IPS-18c (cell line): ENCODE measurements around the gene NPB.

Source experiments
- H3K4me3 ChIP-seq: 2 replicates; pipeline ENCODE4 v1.7.0; 2013; ENCODE audit warnings: low read depth, mild to moderate bottlenecking, low read length, moderate library complexity; ENCODE audit not compliant: insufficient read depth
- H3K9me3 ChIP-seq: one replicate; pipeline ENCODE4 v1.6.1; 2013; ENCODE audit warnings: mild to moderate bottlenecking, low read length, moderate library complexity; ENCODE audit not compliant: control insufficient read depth, insufficient read depth

Gene NPB

GRCh38 chr17:81906476-81907218 is 4.6 kb downstream of the NPB start:
- Histone ChIP-seq H3K4me3 (no peak overlapping the region), H3K9me3 (peaks cover 2% of the 10 kb centered on the region)

- Histone ChIP-seq H3K9me3 (peaks cover 2% of the 10 kb centered on the region), H3K4me3 (no peak overlapping the region)
These were observed 5.4 kb downstream of the NPB start for GRCh38 chr17:81907219-81908145.

GRCh38 chr17:81908793-81909192 is 6.8 kb downstream of the NPB start:
- no peak overlapping the region for H3K4me3 ChIP-seq

GRCh38 chr17:81909231-81909630 is 7.2 kb downstream of the NPB start:
- no peak overlapping the region for H3K4me3 ChIP-seq
- H3K9me3 ChIP-seq, result peaks cover 2% of the 10 kb centered on the region

More at GRCh38 chr17:81908793-81909192, 6.8 kb downstream of the NPB start:
- peaks cover 2% of the 10 kb centered on the region for H3K9me3 ChIP-seq

GRCh38 chr17:81909966-81910839 is 8.2 kb downstream of the NPB start:
- Histone ChIP-seq H3K9me3 (peaks cover 2% of the 10 kb centered on the region), H3K4me3 (peak overlapping the region; percentile 81)

- Histone ChIP-seq H3K4me3 (peak overlapping the region; percentile 81), H3K9me3 (peaks cover 2% of the 10 kb centered on the region)
These were observed 8.8 kb downstream of the NPB start for GRCh38 chr17:81910840-81911276.

- peaks cover 2% of the 10 kb centered on the region for H3K9me3 ChIP-seq
- peak within 1 kb of the TSS; percentile 81 for H3K4me3 ChIP-seq
These were observed 9.4 kb downstream of the NPB start, which contains the start of gene PCYT2 for GRCh38 chr17:81911277-81911961. Gene PCYT2, minus strand, starts transcription at chr17:81911399. Its CDS starts 44 bp downstream, at chr17:81911355.

- Histone ChIP-seq H3K4me3 (peak overlapping the region; percentile 38; the same call in 1 of the 2 replicates), H3K9me3 (peaks cover 2% of the 10 kb centered on the region)
These were observed 9.9 kb downstream of the NPB start for GRCh38 chr17:81911969-81912368.

GRCh38 chr17:81912441-81913309 is 10.6 kb downstream of the NPB start:
- H3K9me3 ChIP-seq, result peaks cover 2% of the 10 kb centered on the region
- no peak overlapping the region for H3K4me3 ChIP-seq

- Histone ChIP-seq H3K9me3 (peaks cover 2% of the 10 kb centered on the region), H3K4me3 (no peak overlapping the region)
These were observed 11.5 kb downstream of the NPB start for GRCh38 chr17:81913394-81914102.

GRCh38 chr17:81914103-81914850 is 12.2 kb downstream of the NPB start:
- Histone ChIP-seq H3K9me3 (peaks cover 2% of the 10 kb centered on the region), H3K4me3 (no peak overlapping the region)

GRCh38 chr17:81915331-81915730 is 13.3 kb downstream of the NPB start:
- Histone ChIP-seq H3K9me3 (peaks cover 2% of the 10 kb centered on the region), H3K4me3 (no peak overlapping the region)

GRCh38 chr17:81916234-81917001 is 14.4 kb downstream of the NPB start:
- no peak overlapping the region; the same call in 1 of the 2 replicates for H3K4me3 ChIP-seq

More at GRCh38 chr17:81916234-81917001, 14.4 kb downstream of the NPB start:
- no peaks in the 10 kb centered on the region for H3K9me3 ChIP-seq
